GM23338 (cell line): Measurements from ENCODE around the gene AFF1. TPM values are rescaled to one million over a fixed set of nuclear protein-coding genes. Genes with fewer than 3 reads are reported as not detected.

Source experiments
- ATAC-seq: fragments of 200-7000 bp; cut with Tn5 transposase; 3 replicates; pipeline ENCODE4 v1.9.1; 2020
- DNase-seq: peaks from one replicate; pipeline ENCODE4 v3.0.0-alpha.2; 2015; ENCODE audit warnings: low spot score
- H2AFZ ChIP-seq: fragments of 200-600 bp; sonication (generic); 2 replicates; pipeline ENCODE4 v1.8.0; 2016; ENCODE audit warnings: antibody characterized with exemption, mild to moderate bottlenecking, moderate library complexity
- H3F3A ChIP-seq: fragments of 200-600 bp; sonication (generic); replicated peaks from 2 replicates; pipeline ENCODE4 v1.8.0; 2017; ENCODE audit warnings: antibody characterized with exemption, mixed run types, low read depth
- H3K27ac ChIP-seq: fragments of 200-600 bp; sonication (generic); 2 replicates; pipeline ENCODE4 v1.6.1; 2016; ENCODE audit warnings: low read depth
- H3K27me3 ChIP-seq: fragments of 200-600 bp; sonication (generic); 2 replicates; pipeline ENCODE4 v1.8.0; 2016; ENCODE audit warnings: mild to moderate bottlenecking, mixed run types, moderate library complexity; ENCODE audit not compliant: insufficient read depth
- H3K36me3 ChIP-seq: fragments of 200-600 bp; sonication (generic); 2 replicates; pipeline ENCODE4 v1.8.0; 2016; ENCODE audit warnings: mild to moderate bottlenecking; ENCODE audit not compliant: insufficient read depth
- H3K4me1 ChIP-seq: fragments of 200-600 bp; sonication (generic); 2 replicates; pipeline ENCODE4 v1.8.0; 2016; ENCODE audit warnings: mild to moderate bottlenecking, moderate library complexity; ENCODE audit not compliant: insufficient read depth
- H3K4me2 ChIP-seq: fragments of 200-600 bp; sonication (generic); 2 replicates; pipeline ENCODE4 v1.7.1; 2017; ENCODE audit warnings: mixed run types
- H3K4me3 ChIP-seq: fragments of 200-600 bp; sonication (generic); 2 replicates; pipeline ENCODE4 v1.6.1; 2016; ENCODE audit warnings: mixed run types
- H3K79me2 ChIP-seq: fragments of 200-600 bp; sonication (generic); replicated peaks from 2 replicates; pipeline ENCODE4 v1.8.0; 2017; ENCODE audit warnings: mild to moderate bottlenecking; ENCODE audit not compliant: insufficient read depth
- H3K9me2 ChIP-seq: fragments of 200-600 bp; sonication (generic); 2 replicates; pipeline ENCODE4 v1.8.0; 2017; ENCODE audit not compliant: insufficient read depth
- H4K20me1 ChIP-seq: fragments of 200-600 bp; sonication (generic); replicated peaks from 2 replicates; pipeline ENCODE4 v1.8.0; 2017; ENCODE audit warnings: mild to moderate bottlenecking; ENCODE audit not compliant: insufficient read depth
- H3K27ac Mint-ChIP-seq: 2 replicates; pipeline ENCODE4 v1.8.0; 2020; ENCODE audit warnings: inconsistent platforms, mild to moderate bottlenecking, moderate library complexity, mixed read lengths
- H3K27me3 Mint-ChIP-seq: 3 replicates; pipeline ENCODE4 v1.8.0; 2022; ENCODE audit warnings: low read depth, mild to moderate bottlenecking, moderate library complexity, mixed read lengths, inconsistent platforms; ENCODE audit not compliant: insufficient read depth, poor library complexity
- H3K36me3 Mint-ChIP-seq: 3 replicates; pipeline ENCODE4 v1.8.0; 2021; ENCODE audit warnings: low read depth, mild to moderate bottlenecking, inconsistent platforms, moderate library complexity, mixed read lengths
- H3K4me1 Mint-ChIP-seq: 3 replicates; pipeline ENCODE4 v1.8.0; 2020; ENCODE audit warnings: mild to moderate bottlenecking, inconsistent platforms, mixed read lengths
- H3K4me3 Mint-ChIP-seq: 3 replicates; pipeline ENCODE4 v1.8.0; 2021; ENCODE audit warnings: moderate library complexity, mild to moderate bottlenecking, inconsistent platforms, mixed read lengths
- H3K9me3 Mint-ChIP-seq: 3 replicates; pipeline ENCODE4 v1.8.0; 2020; ENCODE audit warnings: moderate library complexity, mild to moderate bottlenecking, inconsistent platforms, mixed read lengths
- CTCF ChIP-seq, 2 experiments: fragments of 200-600 bp in 1 of 2; sonication (generic) in 1 of 2; conservative IDR thresholded peaks; 2 replicates each; pipeline versions ENCODE4 v1.5.1 to v1.6.1; 2016 to 2017; ENCODE audit warnings: antibody characterized with exemption in 2 of 2, low read depth in 2 of 2, mild to moderate bottlenecking in 2 of 2, moderate library complexity in 1 of 2
- EZH2 ChIP-seq: fragments of 200-600 bp; sonication (generic); IDR thresholded peaks from one replicate; pipeline ENCODE4 v1.8.0; 2017; ENCODE audit warnings: antibody characterized with exemption, mild to moderate bottlenecking, low read depth; ENCODE audit not compliant: unreplicated experiment
- EZH2phosphoT487 ChIP-seq: fragments of 200-600 bp; sonication (generic); IDR thresholded peaks from one replicate; pipeline ENCODE4 v1.8.1; 2018; ENCODE audit warnings: antibody characterized with exemption; ENCODE audit not compliant: unreplicated experiment
- JUNB ChIP-seq: IDR thresholded peaks from one replicate; pipeline ENCODE4 v1.6.1; 2016; ENCODE audit warnings: antibody characterized with exemption; ENCODE audit not compliant: unreplicated experiment
- NANOG ChIP-seq: IDR thresholded peaks from 2 replicates; pipeline ENCODE4 v1.6.1; 2016; ENCODE audit warnings: antibody characterized with exemption, borderline replicate concordance
- POLR2AphosphoS5 ChIP-seq: IDR thresholded peaks from 2 replicates; pipeline ENCODE4 v1.6.1; 2016; ENCODE audit warnings: antibody characterized with exemption, low read depth
- REST ChIP-seq: IDR thresholded peaks from one replicate; pipeline ENCODE4 v1.6.1; 2018; ENCODE audit warnings: antibody characterized with exemption; ENCODE audit not compliant: unreplicated experiment
- STAT1 ChIP-seq: IDR thresholded peaks from one replicate; pipeline ENCODE4 v1.6.1; 2016; ENCODE audit warnings: antibody characterized with exemption; ENCODE audit not compliant: unreplicated experiment
- ZNF114 ChIP-seq: fragments of 250-450 bp; sonication (Bioruptor Pico); IDR thresholded peaks from 2 replicates; pipeline ENCODE4 v1.5.0; 2020; ENCODE audit warnings: mild to moderate bottlenecking, moderate library complexity
- ZNF331 ChIP-seq: fragments of 250-450 bp; sonication (Bioruptor Pico); IDR thresholded peaks from 2 replicates; pipeline ENCODE4 v1.5.0; 2020; ENCODE audit warnings: low read depth, mild to moderate bottlenecking, moderate library complexity
- polyA plus RNA-seq: library from polyadenylated mRNA; unstranded; fragments of >200 nt; fragmentation: Nextera tagmentation; extraction: Ambion mirVana; gene quantifications from 2 replicates; pipeline ENCODE4 v1.2.1, GENCODE V29; 2016
- total RNA-seq: library from RNA; depleted of rRNA; stranded (reverse); fragments of >200 nt; shearing (Covaris generic); gene quantifications from 2 replicates; pipeline ENCODE4 v1.2.3, GENCODE V29; 2014
- TF ChIP-seq, protein P1 (sequence below): IDR thresholded peaks from 2 replicates; pipeline ENCODE4 v1.6.1; 2016; ENCODE audit warnings: antibody characterized with exemption

Gene AFF1
- total and polyA plus RNA-seq, 2 experiments from 2014 or later = 42.6 to 67.2 TPM

DNA sequence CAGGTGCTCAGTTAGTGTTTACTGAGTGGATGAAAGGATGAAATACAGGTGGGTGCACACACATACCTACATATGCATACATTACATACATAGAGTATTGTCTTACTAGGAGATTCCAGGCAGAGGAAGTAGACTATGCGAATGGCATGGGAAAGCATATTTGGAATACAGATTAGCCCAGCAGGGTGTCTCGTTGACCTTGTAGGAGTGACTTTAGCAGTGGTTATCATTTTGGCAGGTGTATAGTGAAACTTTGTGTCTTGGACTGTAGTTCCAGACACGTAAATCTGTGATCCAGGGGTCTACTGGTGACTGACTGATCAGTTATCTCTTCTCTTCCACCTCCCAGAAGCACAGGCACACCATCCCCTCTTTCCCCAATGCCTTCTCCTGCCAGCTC lies 199.3 kb downstream of the AFF1 start (continued):
- no peak for TF ChIP-seq CTCF (conservative IDR thresholded peaks at IDR 0.05; ENCODE audit: low read depth in 2 of 2)
- no peak for TF ChIP-seq EZH2phosphoT487
- TF ChIP-seq POLR2AphosphoS5 = no peak
- no peak for TF ChIP-seq ZNF331 (CRISPR knock-in tag)
- TF ChIP-seq, protein P1, sequence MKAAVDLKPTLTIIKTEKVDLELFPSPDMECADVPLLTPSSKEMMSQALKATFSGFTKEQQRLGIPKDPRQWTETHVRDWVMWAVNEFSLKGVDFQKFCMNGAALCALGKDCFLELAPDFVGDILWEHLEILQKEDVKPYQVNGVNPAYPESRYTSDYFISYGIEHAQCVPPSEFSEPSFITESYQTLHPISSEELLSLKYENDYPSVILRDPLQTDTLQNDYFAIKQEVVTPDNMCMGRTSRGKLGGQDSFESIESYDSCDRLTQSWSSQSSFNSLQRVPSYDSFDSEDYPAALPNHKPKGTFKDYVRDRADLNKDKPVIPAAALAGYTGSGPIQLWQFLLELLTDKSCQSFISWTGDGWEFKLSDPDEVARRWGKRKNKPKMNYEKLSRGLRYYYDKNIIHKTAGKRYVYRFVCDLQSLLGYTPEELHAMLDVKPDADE = no peak
- TF ChIP-seq EZH2 = no peak

DNA sequence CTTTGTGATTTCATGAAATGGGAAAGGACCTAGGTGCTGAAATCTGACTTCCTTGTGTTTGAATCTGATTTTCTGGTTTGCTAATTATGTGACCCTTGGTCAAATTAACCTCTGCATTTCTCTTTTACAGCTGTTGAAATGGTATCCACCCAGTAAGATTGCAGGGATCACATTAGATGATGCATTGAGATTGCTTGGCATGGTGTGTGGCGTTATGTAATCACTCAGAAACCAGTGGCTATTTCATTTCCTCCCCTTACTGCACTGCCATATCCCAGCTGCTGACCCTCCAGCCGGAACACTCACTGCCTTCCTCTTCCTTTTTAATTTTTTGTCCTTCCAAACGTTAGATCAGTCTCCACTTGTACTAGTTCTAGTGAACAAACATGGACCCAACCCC lies 206.6 kb downstream of the AFF1 start:
- TF ChIP-seq JUNB = no peak
- no peaks in the 10 kb centered on the region for H3K79me2 ChIP-seq
- no peaks in the 10 kb centered on the region for H3K4me1 ChIP-seq
- no peaks in the 10 kb centered on the region for H3K27me3 ChIP-seq
- H3K4me3 ChIP-seq = no peak overlapping the region
- H3K36me3 ChIP-seq = no peaks in the 10 kb centered on the region
- no peaks in the 10 kb centered on the region for H3K27me3 Mint-ChIP-seq
- H4K20me1 ChIP-seq = 0 out of 2 replicates have a peak, but pooled peaks cover 3% of the 10 kb centered on the region
- H3F3A ChIP-seq = no peaks in the 10 kb centered on the region
- DNase-seq (no peak), ATAC-seq (no peak)
- no peaks in the 10 kb centered on the region for H3K9me3 Mint-ChIP-seq
- no peak overlapping the region for H3K4me2 ChIP-seq
- peaks cover 25% of the 10 kb centered on the region for H3K36me3 Mint-ChIP-seq
- H3K27ac ChIP-seq = no peak overlapping the region
- no peak overlapping the region for H2AFZ ChIP-seq
- no peak overlapping the region for H3K4me3 Mint-ChIP-seq
- no peak overlapping the region for H3K27ac Mint-ChIP-seq
- H3K9me2 ChIP-seq = no peaks in the 10 kb centered on the region
- H3K4me1 Mint-ChIP-seq = peaks cover 2% of the 10 kb centered on the region; the same call in 1 of the 3 replicates

DNA sequence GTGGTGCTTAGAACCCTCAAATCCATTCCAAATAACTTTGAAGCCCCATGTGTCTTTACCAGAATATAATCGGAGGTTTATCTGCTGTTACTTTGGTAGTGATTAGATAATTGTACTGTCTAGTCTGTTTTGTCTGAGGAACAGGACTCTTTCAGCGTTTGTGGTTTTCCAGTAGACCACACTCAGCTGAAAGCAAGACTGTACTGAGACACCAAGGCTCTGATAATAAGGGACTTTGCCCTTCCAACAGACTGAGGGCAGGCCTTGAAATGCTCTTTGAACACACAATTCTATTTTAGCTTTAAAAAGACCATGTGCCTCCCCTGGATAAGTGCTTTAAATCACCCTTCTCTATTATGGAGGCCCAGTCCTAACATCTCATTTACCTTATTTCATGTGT lies 209.5 kb downstream of the AFF1 start:
- Mint-ChIP-seq H3K27me3 (no peaks in the 10 kb centered on the region), H3K36me3 (peaks cover 24% of the 10 kb centered on the region), H3K4me1 (peaks cover 9% of the 10 kb centered on the region; the same call in 2 of the 3 replicates), H3K9me3 (no peaks in the 10 kb centered on the region), H3K4me3 (no peak overlapping the region), H3K27ac (no peak overlapping the region)
- Histone ChIP-seq H3K4me1 (no peaks in the 10 kb centered on the region), H2AFZ (no peak overlapping the region), H3K79me2 (no peaks in the 10 kb centered on the region), H3K9me2 (no peaks in the 10 kb centered on the region), H3K4me3 (no peak overlapping the region), H4K20me1 (no peaks in the 10 kb centered on the region), H3K27me3 (no peaks in the 10 kb centered on the region), H3K36me3 (no peaks in the 10 kb centered on the region), H3F3A (no peaks in the 10 kb centered on the region), H3K27ac (no peak overlapping the region), H3K4me2 (no peak overlapping the region)
- DNase-seq = no peak
- ATAC-seq = no peak
- TF ChIP-seq JUNB = no peak
- no peak for TF ChIP-seq STAT1
- TF ChIP-seq, protein P1 = no peak
- TF ChIP-seq REST = no peak
- no peak for TF ChIP-seq EZH2
- no peak for TF ChIP-seq POLR2AphosphoS5
- no peak for TF ChIP-seq ZNF114 (CRISPR knock-in tag)
- no peak for TF ChIP-seq NANOG
